GM03348 (cell line): ENCODE data around the gene NDUFS7.

Source experiments
- DNase-seq: peaks from one replicate; pipeline ENCODE4 v3.0.0; 2012; ENCODE audit warnings: low spot score

Gene NDUFS7

GRCh38 chr19:1400281-1401137, 16.8 kb downstream of the NDUFS7 start:
- DNase-seq = peak; percentile 47

- peak; percentile 92 for DNase-seq
These were observed 17.6 kb downstream of the NDUFS7 start, which contains the start of gene GAMT for GRCh38 chr19:1401138-1401888. Gene GAMT, minus strand, starts transcription at chr19:1401542. Its CDS starts 66 bp downstream, at chr19:1401476.

- no peak for DNase-seq
These were observed 18.1 kb downstream of the NDUFS7 start for GRCh38 chr19:1401889-1402217.

GRCh38 chr19:1402411-1403070, 18.8 kb downstream of the NDUFS7 start:
- DNase-seq = no peak

- DNase-seq = peak; percentile 98
These were observed 23.2 kb downstream of the NDUFS7 start for GRCh38 chr19:1406774-1407527.

GRCh38 chr19:1407528-1408299, 24.0 kb downstream of the NDUFS7 start, which contains the start of gene DAZAP1:
Gene DAZAP1, plus strand, starts transcription at chr19:1407586. Its CDS starts 188 bp downstream, at chr19:1407774.
- peak; percentile 80 for DNase-seq

- peak; percentile 53 for DNase-seq
These were observed 24.8 kb downstream of the NDUFS7 start for GRCh38 chr19:1408300-1409203.

- no peak for DNase-seq
These were observed 25.7 kb downstream of the NDUFS7 start for GRCh38 chr19:1409204-1410005.

- DNase-seq = no peak
These were observed 26.6 kb downstream of the NDUFS7 start for GRCh38 chr19:1410136-1410786.

GRCh38 chr19:1410789-1411188, 27.1 kb downstream of the NDUFS7 start:
- DNase-seq = no peak

- peak; percentile 71 for DNase-seq
These were observed 27.8 kb downstream of the NDUFS7 start for GRCh38 chr19:1411255-1412191.

GRCh38 chr19:1412323-1412923, 28.7 kb downstream of the NDUFS7 start:
- DNase-seq = no peak

- DNase-seq = no peak
These were observed 29.5 kb downstream of the NDUFS7 start for GRCh38 chr19:1412995-1413800.

GRCh38 chr19:1416014-1416841, 32.5 kb downstream of the NDUFS7 start:
- DNase-seq = no peak

- no peak for DNase-seq
These were observed 33.4 kb downstream of the NDUFS7 start for GRCh38 chr19:1417145-1417544.
